GM23338 (cell line): ENCODE measurements around the gene ATXN7. TPM values are rescaled to one million over a fixed set of nuclear protein-coding genes. Genes with fewer than 3 reads are reported as not detected.

Experiments used
- ATAC-seq: fragments of 200-7000 bp; cut with Tn5 transposase; 3 replicates; pipeline ENCODE4 v1.9.1; 2020
- DNase-seq: peaks from one replicate; pipeline ENCODE4 v3.0.0-alpha.2; 2015; ENCODE audit warnings: low spot score
- H2AFZ ChIP-seq: fragments of 200-600 bp; sonication (generic); 2 replicates; pipeline ENCODE4 v1.8.0; 2016; ENCODE audit warnings: antibody characterized with exemption, mild to moderate bottlenecking, moderate library complexity
- H3F3A ChIP-seq: fragments of 200-600 bp; sonication (generic); replicated peaks from 2 replicates; pipeline ENCODE4 v1.8.0; 2017; ENCODE audit warnings: antibody characterized with exemption, mixed run types, low read depth
- H3K27ac ChIP-seq: fragments of 200-600 bp; sonication (generic); 2 replicates; pipeline ENCODE4 v1.6.1; 2016; ENCODE audit warnings: low read depth
- H3K27me3 ChIP-seq: fragments of 200-600 bp; sonication (generic); 2 replicates; pipeline ENCODE4 v1.8.0; 2016; ENCODE audit warnings: mild to moderate bottlenecking, mixed run types, moderate library complexity; ENCODE audit not compliant: insufficient read depth
- H3K36me3 ChIP-seq: fragments of 200-600 bp; sonication (generic); 2 replicates; pipeline ENCODE4 v1.8.0; 2016; ENCODE audit warnings: mild to moderate bottlenecking; ENCODE audit not compliant: insufficient read depth
- H3K4me1 ChIP-seq: fragments of 200-600 bp; sonication (generic); 2 replicates; pipeline ENCODE4 v1.8.0; 2016; ENCODE audit warnings: mild to moderate bottlenecking, moderate library complexity; ENCODE audit not compliant: insufficient read depth
- H3K4me2 ChIP-seq: fragments of 200-600 bp; sonication (generic); 2 replicates; pipeline ENCODE4 v1.7.1; 2017; ENCODE audit warnings: mixed run types
- H3K4me3 ChIP-seq: fragments of 200-600 bp; sonication (generic); 2 replicates; pipeline ENCODE4 v1.6.1; 2016; ENCODE audit warnings: mixed run types
- H3K79me2 ChIP-seq: fragments of 200-600 bp; sonication (generic); replicated peaks from 2 replicates; pipeline ENCODE4 v1.8.0; 2017; ENCODE audit warnings: mild to moderate bottlenecking; ENCODE audit not compliant: insufficient read depth
- H3K9me2 ChIP-seq: fragments of 200-600 bp; sonication (generic); 2 replicates; pipeline ENCODE4 v1.8.0; 2017; ENCODE audit not compliant: insufficient read depth
- H4K20me1 ChIP-seq: fragments of 200-600 bp; sonication (generic); replicated peaks from 2 replicates; pipeline ENCODE4 v1.8.0; 2017; ENCODE audit warnings: mild to moderate bottlenecking; ENCODE audit not compliant: insufficient read depth
- H3K27ac Mint-ChIP-seq: 2 replicates; pipeline ENCODE4 v1.8.0; 2020; ENCODE audit warnings: inconsistent platforms, mild to moderate bottlenecking, moderate library complexity, mixed read lengths
- H3K27me3 Mint-ChIP-seq: 3 replicates; pipeline ENCODE4 v1.8.0; 2022; ENCODE audit warnings: low read depth, mild to moderate bottlenecking, moderate library complexity, mixed read lengths, inconsistent platforms; ENCODE audit not compliant: insufficient read depth, poor library complexity
- H3K36me3 Mint-ChIP-seq: 3 replicates; pipeline ENCODE4 v1.8.0; 2021; ENCODE audit warnings: low read depth, mild to moderate bottlenecking, inconsistent platforms, moderate library complexity, mixed read lengths
- H3K4me1 Mint-ChIP-seq: 3 replicates; pipeline ENCODE4 v1.8.0; 2020; ENCODE audit warnings: mild to moderate bottlenecking, inconsistent platforms, mixed read lengths
- H3K4me3 Mint-ChIP-seq: 3 replicates; pipeline ENCODE4 v1.8.0; 2021; ENCODE audit warnings: moderate library complexity, mild to moderate bottlenecking, inconsistent platforms, mixed read lengths
- H3K9me3 Mint-ChIP-seq: 3 replicates; pipeline ENCODE4 v1.8.0; 2020; ENCODE audit warnings: moderate library complexity, mild to moderate bottlenecking, inconsistent platforms, mixed read lengths
- CREB1 ChIP-seq: fragments of 250-450 bp; sonication (Bioruptor Pico); IDR thresholded peaks from 2 replicates; pipeline ENCODE4 v1.5.0; 2020; ENCODE audit warnings: low read depth, mild to moderate bottlenecking, moderate library complexity
- ETS1 ChIP-seq: IDR thresholded peaks from 2 replicates; pipeline ENCODE4 v1.6.1; 2016; ENCODE audit warnings: antibody characterized with exemption
- EZH2 ChIP-seq: fragments of 200-600 bp; sonication (generic); IDR thresholded peaks from one replicate; pipeline ENCODE4 v1.8.0; 2017; ENCODE audit warnings: antibody characterized with exemption, mild to moderate bottlenecking, low read depth; ENCODE audit not compliant: unreplicated experiment
- JUNB ChIP-seq: IDR thresholded peaks from one replicate; pipeline ENCODE4 v1.6.1; 2016; ENCODE audit warnings: antibody characterized with exemption; ENCODE audit not compliant: unreplicated experiment
- POLR2AphosphoS5 ChIP-seq: IDR thresholded peaks from 2 replicates; pipeline ENCODE4 v1.6.1; 2016; ENCODE audit warnings: antibody characterized with exemption, low read depth
- REST ChIP-seq: IDR thresholded peaks from one replicate; pipeline ENCODE4 v1.6.1; 2018; ENCODE audit warnings: antibody characterized with exemption; ENCODE audit not compliant: unreplicated experiment
- STAT1 ChIP-seq: IDR thresholded peaks from one replicate; pipeline ENCODE4 v1.6.1; 2016; ENCODE audit warnings: antibody characterized with exemption; ENCODE audit not compliant: unreplicated experiment
- ZNF114 ChIP-seq: fragments of 250-450 bp; sonication (Bioruptor Pico); IDR thresholded peaks from 2 replicates; pipeline ENCODE4 v1.5.0; 2020; ENCODE audit warnings: mild to moderate bottlenecking, moderate library complexity
- polyA plus RNA-seq: library from polyadenylated mRNA; unstranded; fragments of >200 nt; fragmentation: Nextera tagmentation; extraction: Ambion mirVana; gene quantifications from 2 replicates; pipeline ENCODE4 v1.2.1, GENCODE V29; 2016
- total RNA-seq: library from RNA; depleted of rRNA; stranded (reverse); fragments of >200 nt; shearing (Covaris generic); gene quantifications from 2 replicates; pipeline ENCODE4 v1.2.3, GENCODE V29; 2014

Gene ATXN7
- total and polyA plus RNA-seq, 2 experiments from 2014 or later = 4.0 to 17.2 TPM

- TF ChIP-seq EZH2 (no peak), REST (no peak), ETS1 (no peak), CREB1 (no peak; the same call in 1 of the 2 replicates), JUNB (no peak)
These were observed 49.3 kb downstream of the ATXN7 start (continued) for GRCh38 chr3:63912768-63913588.

- H4K20me1 ChIP-seq = peaks cover 4% of the 10 kb centered on the region; the same call in 1 of the 2 replicates
These were observed 50.6 kb downstream of the ATXN7 start for GRCh38 chr3:63914312-63914711.

DNA sequence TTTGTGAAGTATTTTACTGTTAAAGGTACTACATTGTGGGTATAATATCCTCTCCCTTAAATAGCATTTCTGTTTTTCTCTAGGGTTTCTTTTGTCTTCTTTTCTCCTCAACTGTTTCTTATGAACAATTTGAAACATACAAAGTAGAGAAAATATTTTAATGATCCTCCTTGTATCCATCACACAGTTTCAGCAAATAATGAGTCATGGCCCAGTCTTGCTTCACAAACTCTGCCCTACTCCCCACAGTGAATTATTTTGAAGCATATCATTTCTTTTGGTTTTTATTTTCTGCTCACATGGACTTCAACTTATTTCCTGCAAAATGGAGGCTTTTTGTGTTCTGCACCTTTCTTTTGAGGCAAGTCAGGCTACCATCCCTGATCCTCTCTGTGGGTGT is 54.7 kb downstream of the ATXN7 start:
- Histone ChIP-seq H3K4me2 (no peak overlapping the region), H3K4me3 (no peak overlapping the region), H3K27ac (no peak overlapping the region), H3K4me1 (no peaks in the 10 kb centered on the region; the same call in 1 of the 2 replicates), H2AFZ (no peak overlapping the region), H3K27me3 (peaks cover 10% of the 10 kb centered on the region), H4K20me1 (peaks cover 4% of the 10 kb centered on the region), H3K9me2 (no peaks in the 10 kb centered on the region), H3K79me2 (peaks cover 40% of the 10 kb centered on the region), H3F3A (no peaks in the 10 kb centered on the region), H3K36me3 (no peaks in the 10 kb centered on the region)
- ATAC-seq = no peak
- Mint-ChIP-seq H3K4me1 (peaks cover 17% of the 10 kb centered on the region), H3K9me3 (no peaks in the 10 kb centered on the region), H3K36me3 (peaks cover 44% of the 10 kb centered on the region), H3K27ac (no peak overlapping the region; the same call in 1 of the 2 replicates), H3K27me3 (no peaks in the 10 kb centered on the region), H3K4me3 (no peak overlapping the region)
- DNase-seq = no peak
- TF ChIP-seq ETS1 = no peak
- no peak for TF ChIP-seq POLR2AphosphoS5
- TF ChIP-seq STAT1 = no peak
- no peak for TF ChIP-seq EZH2
- no peak for TF ChIP-seq ZNF114 (CRISPR knock-in tag)

More at GRCh38 chr3:63914312-63914711, 50.6 kb downstream of the ATXN7 start:
- Mint-ChIP-seq H3K9me3 (no peaks in the 10 kb centered on the region), H3K36me3 (peaks cover 30% of the 10 kb centered on the region), H3K4me3 (peak overlapping the region; percentile 90; the same call in 2 of the 3 replicates), H3K27ac (no peak overlapping the region), H3K27me3 (peaks cover 2% of the 10 kb centered on the region), H3K4me1 (peaks cover 37% of the 10 kb centered on the region)
- Histone ChIP-seq H3F3A (no peaks in the 10 kb centered on the region), H3K27ac (no peak overlapping the region), H3K79me2 (peaks cover 35% of the 10 kb centered on the region), H3K27me3 (peaks cover 17% of the 10 kb centered on the region), H3K4me2 (peak overlapping the region; percentile 80; the same call in 1 of the 2 replicates), H3K4me1 (peaks cover 5% of the 10 kb centered on the region), H2AFZ (no peak overlapping the region), H3K36me3 (no peaks in the 10 kb centered on the region), H3K4me3 (no peak overlapping the region), H3K9me2 (no peaks in the 10 kb centered on the region)
- ATAC-seq = no peak
- TF ChIP-seq STAT1 (no peak), JUNB (no peak)
- no peak for DNase-seq
